ENCODE data around the gene ASB1.

ASB1 gene

DNA sequence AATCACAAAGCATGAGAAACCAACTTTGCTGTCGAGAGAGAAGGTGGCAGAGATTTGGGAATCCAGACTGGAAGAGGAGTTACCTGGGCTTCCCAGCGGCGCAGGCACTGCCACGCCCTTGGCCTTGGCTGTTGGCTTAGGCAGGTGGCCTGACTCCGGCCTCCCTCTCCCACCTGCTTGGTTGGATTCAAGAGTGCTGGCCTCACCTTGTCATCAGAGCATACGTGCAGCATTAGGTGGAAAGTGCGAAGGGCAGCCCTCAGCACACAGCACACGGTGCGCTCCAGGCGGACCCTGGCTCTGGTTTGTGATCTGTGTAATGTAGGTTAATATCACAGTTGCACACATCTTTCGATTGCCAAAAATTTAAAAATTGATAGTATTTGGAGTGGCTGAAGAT is 19.2 kb upstream of the ASB1 start:
- Histone ChIP-seq H3K4me3 (no peak overlapping the region), H3K36me3 (ENCODE audit: insufficient read depth, low read length) (no peaks in the 10 kb centered on the region), H3K9me3 (ENCODE audit: low read depth, low read length) (no peaks in the 10 kb centered on the region), H3K27ac (no peak overlapping the region), H3K9ac (ENCODE audit: insufficient read length) (no peak overlapping the region)
- no peak for TF ChIP-seq POLR2AphosphoS5 (IDR thresholded peaks at IDR 0.05; ENCODE audit: borderline replicate concordance, low read depth, low read length)
- TF ChIP-seq EZH2 (IDR thresholded peaks at IDR 0.05), result no peak
- no peak for TF ChIP-seq FOXP2 (optimal IDR thresholded peaks at IDR 0.05; ENCODE audit: control extremely low read depth, extremely low read length, insufficient read depth)
- no peak for DNase-seq (ENCODE audit: low read depth, low spot score)

DNA sequence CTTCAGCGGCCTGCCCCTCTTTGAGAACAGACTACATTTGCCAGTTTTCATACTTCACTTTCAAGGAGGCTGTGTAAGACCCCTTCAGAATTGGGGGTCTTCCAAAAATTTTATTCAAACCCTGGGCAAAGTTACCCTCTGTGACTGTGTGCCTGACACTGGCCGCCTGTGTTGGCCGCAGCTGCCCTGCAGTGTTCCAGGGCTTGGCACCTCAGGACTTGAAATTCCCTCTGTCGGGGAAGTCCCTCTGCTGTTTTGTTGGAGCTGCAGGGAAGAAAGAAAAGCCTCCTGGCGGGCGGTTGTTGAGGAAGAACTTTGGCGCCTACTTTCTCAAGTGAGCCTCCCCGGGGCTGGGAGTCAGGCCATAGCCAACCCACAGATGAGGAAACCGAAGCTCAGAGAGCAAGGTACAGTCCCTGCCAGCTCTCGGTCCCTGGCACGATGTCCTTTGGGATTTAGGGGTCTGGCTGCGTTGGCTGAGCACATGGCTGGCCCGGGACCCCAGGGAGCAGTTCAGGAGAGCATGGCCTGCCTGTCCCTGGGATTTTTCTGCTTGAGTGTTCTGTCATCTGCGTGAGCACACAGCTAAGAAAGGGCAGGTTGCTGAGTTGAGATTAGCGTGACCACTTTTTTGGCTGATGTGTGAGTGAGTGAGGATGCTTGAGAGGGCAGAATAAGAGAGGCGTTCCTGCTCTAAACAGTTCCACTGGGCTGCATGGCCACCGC is 17.9 kb upstream of the ASB1 start:
- no peak for DNase-seq (ENCODE audit: low read depth, low spot score)
- Histone ChIP-seq H3K36me3 (ENCODE audit: insufficient read depth, low read length) (no peaks in the 10 kb centered on the region), H3K27ac (no peak overlapping the region), H3K9me3 (ENCODE audit: low read depth, low read length) (no peaks in the 10 kb centered on the region), H3K9ac (ENCODE audit: insufficient read length) (no peak overlapping the region), H3K4me3 (no peak overlapping the region)
- TF ChIP-seq POLR2AphosphoS5 (IDR thresholded peaks at IDR 0.05; ENCODE audit: borderline replicate concordance, low read depth, low read length) (no peak), EZH2 (IDR thresholded peaks at IDR 0.05) (no peak), FOXP2 (optimal IDR thresholded peaks at IDR 0.05; ENCODE audit: control extremely low read depth, extremely low read length, insufficient read depth) (no peak)

DNA sequence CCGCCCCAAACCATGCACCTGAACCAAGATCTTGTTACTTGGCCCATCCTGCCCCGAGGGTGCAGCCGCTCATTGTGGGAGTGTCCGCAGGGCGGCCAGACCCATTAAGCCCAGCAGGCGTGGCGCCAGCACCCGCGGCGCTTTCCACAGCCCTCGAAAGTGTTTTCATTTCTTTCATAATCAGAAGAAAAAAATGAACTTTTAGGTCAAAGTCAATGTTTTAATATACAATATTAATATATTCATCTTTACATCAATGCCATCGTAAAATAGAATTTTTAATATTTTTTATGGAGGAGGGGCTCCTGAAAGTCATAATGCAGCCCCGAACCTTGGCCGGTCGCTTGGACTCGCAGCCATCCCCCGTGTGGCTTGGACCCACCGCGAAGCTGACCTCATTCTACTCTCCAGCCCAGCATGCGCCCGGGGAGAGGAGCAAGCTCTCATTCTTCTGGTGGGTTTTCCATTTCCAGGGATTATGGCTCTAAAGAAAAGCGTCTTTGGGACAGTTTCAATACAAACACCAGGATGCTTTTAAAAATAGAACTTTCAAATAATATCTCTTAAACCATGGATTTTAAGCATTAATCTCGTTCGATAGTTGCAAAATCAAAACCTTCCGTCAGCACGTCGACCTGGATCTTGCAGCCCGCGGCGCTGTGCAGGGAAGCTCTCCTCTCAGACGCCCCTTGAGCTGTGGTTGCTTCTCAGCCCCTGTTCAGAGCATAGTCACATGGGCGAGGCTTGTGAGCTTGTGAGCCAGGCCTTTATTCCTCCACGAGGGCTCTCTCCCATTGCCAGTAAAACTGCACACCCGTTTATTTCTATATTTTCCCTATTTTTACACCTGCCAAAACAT is 17.2 kb upstream of the ASB1 start:
- Histone ChIP-seq H3K9ac (ENCODE audit: insufficient read length) (no peak overlapping the region), H3K36me3 (ENCODE audit: insufficient read depth, low read length) (no peaks in the 10 kb centered on the region), H3K4me3 (no peak overlapping the region), H3K27ac (no peak overlapping the region), H3K9me3 (ENCODE audit: low read depth, low read length) (no peaks in the 10 kb centered on the region)
- TF ChIP-seq FOXP2 (optimal IDR thresholded peaks at IDR 0.05; ENCODE audit: control extremely low read depth, extremely low read length, insufficient read depth) (no peak), EZH2 (IDR thresholded peaks at IDR 0.05) (no peak), POLR2AphosphoS5 (IDR thresholded peaks at IDR 0.05; ENCODE audit: borderline replicate concordance, low read depth, low read length) (no peak)
- no peak for DNase-seq (ENCODE audit: low read depth, low spot score)

DNA sequence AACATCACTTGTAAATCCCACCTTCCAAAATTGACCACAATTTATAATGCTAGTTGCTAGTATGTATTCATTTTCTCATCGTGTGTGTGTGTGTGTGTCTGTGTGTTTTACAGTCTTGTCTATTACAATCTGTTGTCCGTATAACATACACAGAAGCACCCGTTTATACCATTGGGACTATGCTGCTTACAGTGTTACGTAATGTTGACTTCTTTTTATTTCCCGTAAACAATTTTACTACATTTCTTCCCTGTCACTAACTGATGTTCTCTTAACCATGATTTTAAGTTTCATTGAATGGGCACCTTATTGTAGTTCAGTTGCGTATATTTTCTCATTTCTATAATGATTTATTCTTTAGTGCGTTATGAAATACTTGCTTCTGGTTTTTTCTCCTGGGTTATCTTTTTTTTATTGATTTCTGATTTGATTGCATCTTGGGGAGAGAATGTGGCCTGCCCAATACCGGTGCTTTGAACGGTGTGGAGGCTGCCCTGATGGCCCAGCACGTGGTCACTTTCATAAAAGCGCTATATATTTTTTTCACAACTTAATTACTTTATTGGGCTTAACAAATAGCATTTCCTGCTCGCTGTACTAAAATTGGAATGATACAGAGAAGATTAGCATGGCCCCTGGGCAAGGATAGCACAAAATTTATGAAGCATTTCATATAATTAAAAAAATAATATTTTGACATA is 14.5 kb upstream of the ASB1 start:
- no peaks in the 10 kb centered on the region for H3K9me3 ChIP-seq (ENCODE audit: low read depth, low read length)
- DNase-seq (ENCODE audit: low read depth, low spot score), result no peak
- H3K27ac ChIP-seq, result no peak overlapping the region
- TF ChIP-seq POLR2AphosphoS5 (IDR thresholded peaks at IDR 0.05; ENCODE audit: borderline replicate concordance, low read depth, low read length) (no peak), EZH2 (IDR thresholded peaks at IDR 0.05) (no peak)
- H3K9ac ChIP-seq (ENCODE audit: insufficient read length), result no peak overlapping the region
- no peak overlapping the region for H3K4me3 ChIP-seq
- no peaks in the 10 kb centered on the region for H3K36me3 ChIP-seq (ENCODE audit: insufficient read depth, low read length)

DNA sequence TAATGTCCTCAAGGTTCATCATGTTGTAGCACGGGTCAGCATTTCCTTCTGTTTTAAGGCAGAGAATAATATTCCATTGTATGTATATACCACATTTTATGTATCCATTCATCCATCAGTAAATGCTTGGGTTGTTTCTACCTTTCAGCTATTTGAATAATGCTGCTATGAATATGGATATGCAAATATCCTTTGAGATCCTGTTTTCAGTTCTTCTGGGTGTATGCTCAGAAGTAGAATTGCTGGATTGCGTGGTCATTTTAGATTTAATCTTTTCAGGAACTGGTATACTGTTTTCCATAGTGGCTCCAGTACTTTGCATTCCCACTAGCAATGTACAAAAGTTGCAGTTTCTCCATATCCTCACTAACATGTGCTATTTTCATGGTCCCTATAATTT is 13.4 kb upstream of the ASB1 start:
- TF ChIP-seq EZH2 (IDR thresholded peaks at IDR 0.05), result no peak
- TF ChIP-seq FOXP2 (optimal IDR thresholded peaks at IDR 0.05; ENCODE audit: control extremely low read depth, extremely low read length, insufficient read depth), result no peak
- TF ChIP-seq POLR2AphosphoS5 (IDR thresholded peaks at IDR 0.05; ENCODE audit: borderline replicate concordance, low read depth, low read length), result no peak
- H3K36me3 ChIP-seq (ENCODE audit: insufficient read depth, low read length), result no peaks in the 10 kb centered on the region
- DNase-seq (ENCODE audit: low read depth, low spot score), result no peak
- no peaks in the 10 kb centered on the region for H3K9me3 ChIP-seq (ENCODE audit: low read depth, low read length)
- H3K27ac ChIP-seq, result no peak overlapping the region
- H3K4me3 ChIP-seq, result no peak overlapping the region
- H3K9ac ChIP-seq (ENCODE audit: insufficient read length), result no peak overlapping the region

DNA sequence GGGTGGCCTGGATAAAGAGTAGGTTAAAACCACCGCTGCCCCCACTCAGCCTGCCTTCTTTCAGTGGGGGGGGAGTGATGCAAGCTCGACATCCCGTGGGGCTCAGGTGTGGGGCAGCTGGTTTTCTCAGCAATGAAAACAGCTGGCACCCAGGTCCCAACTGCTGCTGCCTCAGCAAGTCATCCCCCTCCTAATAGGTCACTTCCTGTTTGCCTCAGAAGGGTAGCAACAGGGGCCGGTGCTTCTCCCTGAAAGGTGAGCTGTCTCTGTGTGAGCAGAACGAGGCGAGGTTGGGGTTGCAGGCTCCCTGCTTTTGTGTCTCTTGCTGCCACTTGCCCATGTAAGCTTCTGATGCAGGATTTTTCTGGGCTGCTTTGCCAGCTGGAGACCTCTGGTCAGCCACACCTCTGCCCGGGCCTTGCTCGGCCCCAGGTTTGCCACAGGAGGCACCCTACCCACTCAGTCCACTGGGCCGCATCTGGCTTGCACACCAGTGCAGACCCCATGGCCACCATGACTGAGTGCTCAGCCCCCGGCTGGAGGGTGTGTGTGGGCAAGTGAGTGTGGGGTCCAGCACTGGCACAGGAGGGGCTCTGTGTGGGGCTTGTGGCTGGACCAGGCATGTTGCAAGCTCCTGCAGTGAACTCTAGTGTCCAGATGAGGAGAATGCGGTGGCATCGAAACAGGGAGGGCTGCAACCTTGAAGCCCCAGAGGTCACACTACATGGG is 11.5 kb upstream of the ASB1 start:
- DNase-seq (ENCODE audit: low read depth, low spot score), result no peak
- H3K36me3 ChIP-seq (ENCODE audit: insufficient read depth, low read length), result no peaks in the 10 kb centered on the region
- no peak overlapping the region for H3K9ac ChIP-seq (ENCODE audit: insufficient read length)
- H3K4me3 ChIP-seq, result no peak overlapping the region
- no peaks in the 10 kb centered on the region for H3K9me3 ChIP-seq (ENCODE audit: low read depth, low read length)
- TF ChIP-seq EZH2 (IDR thresholded peaks at IDR 0.05), result no peak
- no peak for TF ChIP-seq POLR2AphosphoS5 (IDR thresholded peaks at IDR 0.05; ENCODE audit: borderline replicate concordance, low read depth, low read length)
- no peak for TF ChIP-seq FOXP2 (optimal IDR thresholded peaks at IDR 0.05; ENCODE audit: control extremely low read depth, extremely low read length, insufficient read depth)
- no peak overlapping the region for H3K27ac ChIP-seq

DNA sequence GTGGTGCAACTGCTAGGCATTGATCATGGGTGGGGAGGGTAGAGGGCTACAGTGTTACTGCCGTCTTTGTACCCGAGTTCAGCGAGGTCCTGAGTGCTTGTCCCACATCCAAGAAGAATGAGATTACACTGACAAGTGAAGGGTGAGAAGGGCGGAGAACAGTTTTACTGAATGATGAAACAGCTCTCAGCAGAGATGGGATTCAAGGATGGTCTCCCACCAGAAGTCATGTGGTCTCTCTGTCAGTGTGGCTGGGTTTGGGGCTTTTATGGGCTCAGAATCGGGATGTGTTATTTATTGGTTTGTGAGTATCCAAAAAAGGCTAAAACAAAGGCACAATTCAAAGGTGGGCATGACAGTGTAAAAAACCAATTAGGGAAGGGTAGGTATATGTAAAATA is 10.8 kb upstream of the ASB1 start:
- no peak for DNase-seq (ENCODE audit: low read depth, low spot score)
- H3K27ac ChIP-seq, result no peak overlapping the region
- H3K9me3 ChIP-seq (ENCODE audit: low read depth, low read length), result no peaks in the 10 kb centered on the region
- no peak overlapping the region for H3K9ac ChIP-seq (ENCODE audit: insufficient read length)
- H3K4me3 ChIP-seq, result no peak overlapping the region
- TF ChIP-seq FOXP2 (optimal IDR thresholded peaks at IDR 0.05; ENCODE audit: control extremely low read depth, extremely low read length, insufficient read depth) (no peak), POLR2AphosphoS5 (IDR thresholded peaks at IDR 0.05; ENCODE audit: borderline replicate concordance, low read depth, low read length) (no peak), EZH2 (IDR thresholded peaks at IDR 0.05) (no peak)
- H3K36me3 ChIP-seq (ENCODE audit: insufficient read depth, low read length), result no peaks in the 10 kb centered on the region
